ENCODE data around the gene UBE2R2. TPM values are rescaled to one million over a fixed set of nuclear protein-coding genes. Genes with fewer than 3 reads are reported as not detected.

Gene UBE2R2
- total and polyA plus RNA-seq, 2 of the 4 experiments (the other 2 are of a cell fraction) = 12.7 to 24.8 TPM

DNA sequence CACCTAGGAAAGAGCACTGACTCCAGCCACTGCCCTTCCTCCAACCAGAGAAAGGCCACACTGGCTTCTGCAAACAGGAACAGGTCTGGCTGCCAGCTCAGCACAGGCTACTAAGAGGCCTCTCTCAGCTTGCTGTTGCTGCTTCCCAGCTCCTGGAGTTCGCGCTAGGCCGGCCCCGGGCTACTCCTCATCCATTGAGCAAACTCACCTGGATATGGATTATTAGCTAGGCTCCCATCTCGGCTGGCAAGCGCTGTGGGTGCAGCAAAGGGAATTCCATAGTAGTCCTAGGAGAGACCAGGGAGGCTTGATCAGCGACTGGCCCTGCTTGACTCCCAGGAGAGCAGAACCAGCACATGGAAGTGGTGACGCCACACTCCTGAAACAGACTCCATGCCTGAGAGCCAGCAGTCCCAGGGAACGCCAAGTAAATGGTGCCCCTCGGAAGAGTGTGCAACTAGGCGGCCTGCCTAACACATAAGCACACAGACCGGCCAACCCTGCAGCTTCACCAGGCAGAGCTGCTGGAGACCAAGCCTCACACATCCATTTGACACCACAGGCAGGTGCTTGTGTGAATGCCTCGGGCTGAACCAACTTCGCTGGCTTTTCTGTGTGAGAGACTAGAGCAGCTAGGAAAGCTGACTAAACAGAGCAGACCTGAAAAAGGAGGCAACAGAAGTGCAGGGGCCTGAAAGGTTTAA is 107.2 kb downstream of the UBE2R2 start (continued):
- no peak for TF ChIP-seq BHLHE40 (IDR thresholded peaks at IDR 0.05; ENCODE audit: low read depth, low read length)
- TF ChIP-seq MAZ (IDR thresholded peaks at IDR 0.05; ENCODE audit: borderline replicate concordance, low read depth, low read length) = no peak

DNA sequence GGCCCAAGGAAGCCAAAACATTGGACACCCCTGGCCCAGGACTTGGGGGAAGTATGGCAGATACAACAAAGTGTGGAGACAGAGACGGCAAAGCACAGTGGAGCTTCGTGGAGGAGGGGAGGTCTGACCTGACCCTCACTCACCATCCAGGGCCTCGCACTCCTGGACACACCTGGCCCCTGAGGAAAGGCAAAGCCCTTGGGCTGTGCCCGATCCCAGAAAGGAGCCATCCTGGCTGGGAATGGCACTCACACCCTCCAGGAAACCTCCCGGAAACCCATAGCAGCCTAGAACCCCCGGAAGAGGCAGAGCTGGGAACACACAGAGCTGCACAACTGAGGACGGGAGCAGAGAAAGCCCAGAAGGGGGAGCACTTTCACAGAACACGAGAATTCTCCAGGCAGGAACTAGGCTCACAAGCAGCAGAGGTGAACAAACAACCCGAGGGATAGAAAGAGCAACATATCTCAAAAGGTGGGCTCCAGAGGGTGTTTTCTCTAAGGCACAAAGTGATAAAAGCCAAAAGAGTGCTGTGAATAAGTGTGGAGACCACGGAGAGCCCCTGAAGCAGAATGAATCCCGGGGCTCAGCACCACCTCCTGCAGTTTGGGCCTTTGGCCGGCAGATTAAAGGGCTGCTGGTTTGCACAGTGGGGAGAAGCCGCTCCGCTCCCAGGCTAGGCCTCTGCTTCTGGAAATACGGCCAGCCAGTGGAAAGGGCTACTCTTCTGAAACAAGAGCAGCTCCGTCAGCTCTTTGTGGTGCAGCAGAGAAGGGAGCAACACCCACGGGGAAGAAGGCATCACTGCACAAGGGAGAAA is 108.2 kb downstream of the UBE2R2 start:
- no peaks in the 10 kb centered on the region for H3K9me3 ChIP-seq (ENCODE audit: control insufficient read depth, insufficient read depth, low read length)
- no peaks in the 10 kb centered on the region for H3K27me3 ChIP-seq (ENCODE audit: control insufficient read depth, insufficient read depth, low read length)
- H4K91ac ChIP-seq (ENCODE audit: insufficient read depth, low read depth, low read length) = no peak overlapping the region
- CTCF ChIA-PET = interaction anchor here (0.8 to 2.6 kb wide), 3 partner anchors 75 to 149 kb away, joined by 3 to 9 read pairs (median 3); no protein-coding TSS in a partner anchor
- no peak overlapping the region for H4K8ac ChIP-seq (ENCODE audit: low read depth in 2 of 2, low read length in 2 of 2)
- no peak overlapping the region for H2BK120ac ChIP-seq (ENCODE audit: low read depth, low read length)
- dilution Hi-C loops (cut with HindIII; ENCODE audit: low sequenced_read_pairs, unreplicated experiment) (no loop called here), in situ Hi-C loops (cut with MboI; ENCODE audit: low sequenced_read_pairs) (no loop called here), intact Hi-C loops (cut with micrococcal nuclease) (loop anchor here (1.0 to 10.0 kb wide), 6 partner anchors 98 to 452 kb away; partner anchors contain the start of genes MYORG and UBE2R2)
- peaks cover 70% of the 10 kb centered on the region for H3K36me3 ChIP-seq (ENCODE audit: control insufficient read depth, insufficient read depth, low read length)
- H3K79me1 ChIP-seq (ENCODE audit: low read depth in 1 of 2, low read length in 2 of 2) = peaks cover 23 to 51% of the 10 kb centered on the region in 2 experiments
- H4K20me1 ChIP-seq (ENCODE audit: insufficient read depth, low read length) = 0 out of 2 replicates have a peak, but pooled peaks cover 7% of the 10 kb centered on the region
- no peak overlapping the region for H3K56ac ChIP-seq (ENCODE audit: extremely low read depth, insufficient read depth, low read length)
- no peaks in the 10 kb centered on the region for H3K9me1 ChIP-seq (ENCODE audit: insufficient read depth, low read length)
- WGBS, 2 experiments (ENCODE audit: extremely low coverage in 2 of 2, insufficient read length in 1 of 2) = 65% methylated on average over 7 of the region's 17 CpGs; no CpG with 5 or more reads in 1 of the 2 experiments
- ATAC-seq (ENCODE audit: low read depth) (peak; percentile 80), DNase-seq (peak; percentile 54)
- TF ChIP-seq, protein P1, sequence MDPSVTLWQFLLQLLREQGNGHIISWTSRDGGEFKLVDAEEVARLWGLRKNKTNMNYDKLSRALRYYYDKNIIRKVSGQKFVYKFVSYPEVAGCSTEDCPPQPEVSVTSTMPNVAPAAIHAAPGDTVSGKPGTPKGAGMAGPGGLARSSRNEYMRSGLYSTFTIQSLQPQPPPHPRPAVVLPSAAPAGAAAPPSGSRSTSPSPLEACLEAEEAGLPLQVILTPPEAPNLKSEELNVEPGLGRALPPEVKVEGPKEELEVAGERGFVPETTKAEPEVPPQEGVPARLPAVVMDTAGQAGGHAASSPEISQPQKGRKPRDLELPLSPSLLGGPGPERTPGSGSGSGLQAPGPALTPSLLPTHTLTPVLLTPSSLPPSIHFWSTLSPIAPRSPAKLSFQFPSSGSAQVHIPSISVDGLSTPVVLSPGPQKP (IDR thresholded peaks at IDR 0.05; ENCODE audit: borderline replicate concordance, low read depth, low read length) = no peak
- TF ChIP-seq, protein P2, sequence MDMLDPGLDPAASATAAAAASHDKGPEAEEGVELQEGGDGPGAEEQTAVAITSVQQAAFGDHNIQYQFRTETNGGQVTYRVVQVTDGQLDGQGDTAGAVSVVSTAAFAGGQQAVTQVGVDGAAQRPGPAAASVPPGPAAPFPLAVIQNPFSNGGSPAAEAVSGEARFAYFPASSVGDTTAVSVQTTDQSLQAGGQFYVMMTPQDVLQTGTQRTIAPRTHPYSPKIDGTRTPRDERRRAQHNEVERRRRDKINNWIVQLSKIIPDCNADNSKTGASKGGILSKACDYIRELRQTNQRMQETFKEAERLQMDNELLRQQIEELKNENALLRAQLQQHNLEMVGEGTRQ (IDR thresholded peaks at IDR 0.05; ENCODE audit: low read depth, low read length) = no peak
- TF ChIP-seq, protein P3, sequence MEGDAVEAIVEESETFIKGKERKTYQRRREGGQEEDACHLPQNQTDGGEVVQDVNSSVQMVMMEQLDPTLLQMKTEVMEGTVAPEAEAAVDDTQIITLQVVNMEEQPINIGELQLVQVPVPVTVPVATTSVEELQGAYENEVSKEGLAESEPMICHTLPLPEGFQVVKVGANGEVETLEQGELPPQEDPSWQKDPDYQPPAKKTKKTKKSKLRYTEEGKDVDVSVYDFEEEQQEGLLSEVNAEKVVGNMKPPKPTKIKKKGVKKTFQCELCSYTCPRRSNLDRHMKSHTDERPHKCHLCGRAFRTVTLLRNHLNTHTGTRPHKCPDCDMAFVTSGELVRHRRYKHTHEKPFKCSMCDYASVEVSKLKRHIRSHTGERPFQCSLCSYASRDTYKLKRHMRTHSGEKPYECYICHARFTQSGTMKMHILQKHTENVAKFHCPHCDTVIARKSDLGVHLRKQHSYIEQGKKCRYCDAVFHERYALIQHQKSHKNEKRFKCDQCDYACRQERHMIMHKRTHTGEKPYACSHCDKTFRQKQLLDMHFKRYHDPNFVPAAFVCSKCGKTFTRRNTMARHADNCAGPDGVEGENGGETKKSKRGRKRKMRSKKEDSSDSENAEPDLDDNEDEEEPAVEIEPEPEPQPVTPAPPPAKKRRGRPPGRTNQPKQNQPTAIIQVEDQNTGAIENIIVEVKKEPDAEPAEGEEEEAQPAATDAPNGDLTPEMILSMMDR (conservative IDR thresholded peaks at IDR 0.05; ENCODE audit: low read depth, low read length) = peak; percentile 65
- TF ChIP-seq MXI1 (IDR thresholded peaks at IDR 0.05; ENCODE audit: borderline replicate concordance, low read depth, low read length) (no peak), MAFK (IDR thresholded peaks at IDR 0.05; ENCODE audit: low read depth, low read length) (no peak), SMC3 (IDR thresholded peaks at IDR 0.05; ENCODE audit: low read depth, low read length) (peak; percentile 62), RAD21 (IDR thresholded peaks at IDR 0.05; ENCODE audit: low read length) (peak; percentile 60)
- H2AK9ac ChIP-seq (replicated peaks; ENCODE audit: low read depth, low read length, poor library complexity) = no peak overlapping the region
- no peak overlapping the region for H4K5ac ChIP-seq (ENCODE audit: low read depth, low read length)
- no peak overlapping the region for H3K4ac ChIP-seq (ENCODE audit: low read depth, low read length)
- POLR2A ChIA-PET (ENCODE audit: unreplicated experiment) = no interaction called here
- no peak overlapping the region for H3K18ac ChIP-seq (ENCODE audit: low read depth, low read length)
- H3K27ac ChIP-seq (ENCODE audit: insufficient read depth, low read length) = no peak overlapping the region
- no TSS peak for BruUV-seq (replicated peaks)
- no peak overlapping the region for H3K23ac ChIP-seq (ENCODE audit: low read depth, low read length)
- no peak overlapping the region for H3K4me3 ChIP-seq (ENCODE audit: insufficient read depth, low read depth, low read length)
- H2AFZ ChIP-seq (replicated peaks; ENCODE audit: low read length, poor library complexity) = peak overlapping the region; percentile 8
- no peak overlapping the region for H3K14ac ChIP-seq (replicated peaks; ENCODE audit: low read depth, low read length)
- H3K4me2 ChIP-seq (ENCODE audit: low read depth, low read length) = no peak overlapping the region
- no peak overlapping the region for H2BK5ac ChIP-seq (ENCODE audit: low read depth, low read length, poor library complexity, severe bottlenecking)
- no peak overlapping the region for H2BK20ac ChIP-seq (ENCODE audit: low read depth, low read length)
- no peak overlapping the region for H2BK15ac ChIP-seq (ENCODE audit: low read depth, low read length)
- no peaks in the 10 kb centered on the region for H3K4me1 ChIP-seq (ENCODE audit: control insufficient read depth, insufficient read depth, low read length)
- no peak overlapping the region for H3K9ac ChIP-seq (ENCODE audit: low read depth, low read length)
- no peak overlapping the region for H2AK5ac ChIP-seq (ENCODE audit: low read depth, low read length)
